Suprapubic skin (tissue), 4 donors: ENCODE data around the gene CMSS1. TPM values are rescaled to one million over a fixed set of nuclear protein-coding genes. Genes with fewer than 3 reads are reported as not detected.

Experiments
- DNase-seq, 2 donors: peaks; one replicate each; pipeline ENCODE4 v3.0.0-alpha.2; 2019; ENCODE audit warnings: low spot score in 2 of 2
- H3K27ac ChIP-seq: fragments of 200-600 bp; sonication (generic); one replicate; pipeline ENCODE4 v1.5.1; 2019
- H3K27me3 ChIP-seq: fragments of 200-600 bp; sonication (generic); one replicate; pipeline ENCODE4 v1.5.1; 2019
- H3K36me3 ChIP-seq: fragments of 200-600 bp; sonication (generic); one replicate; pipeline ENCODE4 v1.5.1; 2019
- H3K4me1 ChIP-seq: fragments of 200-600 bp; sonication (generic); one replicate; pipeline ENCODE4 v1.5.1; 2019
- H3K4me3 ChIP-seq: fragments of 200-600 bp; sonication (generic); one replicate; pipeline ENCODE4 v1.5.1; 2019; ENCODE audit warnings: mild to moderate bottlenecking
- H3K9me3 ChIP-seq: fragments of 200-600 bp; sonication (generic); one replicate; pipeline ENCODE4 v1.5.1; 2019
- CTCF ChIP-seq, 2 donors: fragments of 200-600 bp in 1 of 2; fragments of 450-650 bp in 1 of 2; sonication (generic) in 1 of 2; IDR thresholded peaks; one replicate each; pipeline ENCODE4 v1.5.1; 2016 to 2019; ENCODE audit warnings: antibody characterized with exemption in 2 of 2, mild to moderate bottlenecking in 1 of 2, moderate library complexity in 1 of 2
- EP300 ChIP-seq: sonication (generic); formaldehyde crosslinking; IDR thresholded peaks from one replicate; pipeline ENCODE4 v1.6.1; 2017; ENCODE audit warnings: antibody characterized with exemption
- POLR2A ChIP-seq, 2 donors: fragments of 450-650 bp; IDR thresholded peaks; one replicate each; pipeline ENCODE4 v1.6.1; 2017; ENCODE audit warnings: antibody characterized with exemption in 2 of 2, mild to moderate bottlenecking in 2 of 2, moderate library complexity in 2 of 2
- POLR2AphosphoS5 ChIP-seq, 3 donors: sonication (generic); formaldehyde crosslinking; IDR thresholded peaks; one replicate each; pipeline ENCODE4 v1.6.1; 2017; ENCODE audit warnings: antibody characterized with exemption in 3 of 3
- WGBS: methylation state at CpG from one replicate; pipeline ENCODE4 v1.1.5; 2018; 5-methylcytosine and 5-hydroxymethylcytosine counted together
- total RNA-seq, 4 donors: library from RNA; depleted of rRNA; stranded (reverse); fragments of >200 nt; gene quantifications; one replicate each; pipeline ENCODE4 v1.1.0, GENCODE V29; 2016

CMSS1 gene
- total RNA-seq, 4 donors from 2014 or later = 13.2 to 17.1 (median 13.5) TPM

- Histone ChIP-seq H3K36me3 (no peaks in the 10 kb centered on the region), H3K4me1 (peaks cover 27% of the 10 kb centered on the region), H3K9me3 (no peaks in the 10 kb centered on the region), H3K27ac (no peak overlapping the region), H3K4me3 (no peak overlapping the region), H3K27me3 (no peaks in the 10 kb centered on the region)
- 85% methylated on average over 8 of the region's 8 CpGs for WGBS
- TF ChIP-seq POLR2A (IDR thresholded peaks at IDR 0.05) (no peak), EP300 (no peak), POLR2AphosphoS5 (IDR thresholded peaks at IDR 0.05) (no peak), CTCF (IDR thresholded peaks at IDR 0.05) (no peak)
- DNase-seq = no peak
Measured at GRCh38 chr3:99972380-99973104, 154.9 kb downstream of the CMSS1 start.

GRCh38 chr3:99974989-99975388, 157.3 kb downstream of the CMSS1 start:
- Histone ChIP-seq H3K4me3 (no peak overlapping the region), H3K36me3 (no peaks in the 10 kb centered on the region), H3K9me3 (no peaks in the 10 kb centered on the region), H3K27me3 (no peaks in the 10 kb centered on the region), H3K27ac (no peak overlapping the region), H3K4me1 (peaks cover 5% of the 10 kb centered on the region)
- no peak for TF ChIP-seq CTCF (IDR thresholded peaks at IDR 0.05)
- no peak for TF ChIP-seq EP300
- no peak for TF ChIP-seq POLR2AphosphoS5 (IDR thresholded peaks at IDR 0.05)
- no peak for TF ChIP-seq POLR2A (IDR thresholded peaks at IDR 0.05)
- DNase-seq = no peak
- 76% methylated on average over 2 of the region's 2 CpGs for WGBS

GRCh38 chr3:99976584-99976983, 158.9 kb downstream of the CMSS1 start:
- H3K27me3 ChIP-seq = no peaks in the 10 kb centered on the region
- H3K4me1 ChIP-seq = no peaks in the 10 kb centered on the region
- H3K4me3 ChIP-seq = no peak overlapping the region
- H3K9me3 ChIP-seq = no peaks in the 10 kb centered on the region
- no peak for DNase-seq
- no peak overlapping the region for H3K27ac ChIP-seq
- TF ChIP-seq POLR2AphosphoS5 (IDR thresholded peaks at IDR 0.05) = no peak
- no peak for TF ChIP-seq EP300
- TF ChIP-seq CTCF (IDR thresholded peaks at IDR 0.05) = no peak
- TF ChIP-seq POLR2A (IDR thresholded peaks at IDR 0.05) = no peak
- no peaks in the 10 kb centered on the region for H3K36me3 ChIP-seq

GRCh38 chr3:99978221-99978620, 160.6 kb downstream of the CMSS1 start:
- H3K4me1 ChIP-seq = no peaks in the 10 kb centered on the region
- WGBS = 100% methylated on average over 1 of the region's 1 CpG
- no peaks in the 10 kb centered on the region for H3K9me3 ChIP-seq
- TF ChIP-seq POLR2A (IDR thresholded peaks at IDR 0.05) (no peak), CTCF (IDR thresholded peaks at IDR 0.05) (no peak), EP300 (no peak), POLR2AphosphoS5 (IDR thresholded peaks at IDR 0.05) (no peak)
- no peak overlapping the region for H3K4me3 ChIP-seq
- no peak overlapping the region for H3K27ac ChIP-seq
- H3K27me3 ChIP-seq = no peaks in the 10 kb centered on the region
- no peak for DNase-seq
- H3K36me3 ChIP-seq = no peaks in the 10 kb centered on the region

GRCh38 chr3:99980606-99981005, 162.9 kb downstream of the CMSS1 start:
- no peaks in the 10 kb centered on the region for H3K27me3 ChIP-seq
- H3K27ac ChIP-seq = no peak overlapping the region
- H3K4me3 ChIP-seq = no peak overlapping the region
- WGBS = 87% methylated on average over 3 of the region's 3 CpGs
- no peaks in the 10 kb centered on the region for H3K9me3 ChIP-seq
- no peaks in the 10 kb centered on the region for H3K36me3 ChIP-seq
- TF ChIP-seq CTCF (IDR thresholded peaks at IDR 0.05) (no peak), POLR2A (IDR thresholded peaks at IDR 0.05) (no peak), EP300 (no peak), POLR2AphosphoS5 (IDR thresholded peaks at IDR 0.05) (no peak)
- H3K4me1 ChIP-seq = no peaks in the 10 kb centered on the region
- no peak for DNase-seq
